GM12892 (cell line): ENCODE results near the gene ARL13B.
"Not testable (repeated sequence)": the region's sequence is repeated elsewhere in the genome, so short reads cannot be mapped to it uniquely, and the experiment has no call there.

Experiments
- POLR2A ChIP-seq: IDR thresholded peaks from 2 replicates; pipeline ENCODE4 v1.6.1; 2011; ENCODE audit warnings: low read depth, low read length, control low read depth
- POLR2AphosphoS5 ChIP-seq: IDR thresholded peaks from 2 replicates; pipeline ENCODE4 v1.6.1; 2011; ENCODE audit warnings: low read depth, low read length, control low read depth

DNA sequence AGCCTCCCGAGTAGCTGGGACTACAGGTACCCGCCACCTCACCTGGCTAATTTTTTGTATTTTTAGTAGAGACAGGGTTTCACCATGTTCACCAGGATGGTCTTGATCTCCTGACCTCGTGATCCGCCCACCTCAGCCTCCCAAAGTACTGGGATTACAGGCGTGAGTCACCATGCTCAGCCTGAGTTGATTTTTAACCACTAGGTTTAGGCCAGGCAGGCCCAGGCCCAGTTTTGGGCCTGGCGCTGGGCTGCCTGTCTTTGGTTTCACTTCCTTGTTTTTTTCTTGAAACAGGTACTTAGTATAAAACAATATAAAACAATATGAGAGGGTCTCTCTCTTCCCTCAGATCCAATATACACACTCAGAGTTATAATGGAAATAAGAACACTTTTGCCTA, 42.5 kb upstream of the ARL13B start:
- not testable (repeated sequence) for TF ChIP-seq POLR2A, POLR2AphosphoS5
